Epithelial cell of prostate (primary cell): ENCODE data around the gene COX4I1.
A peak's percentile ranks its signal among the peaks of the same experiment; 100 is the strongest.
"Not testable (repeated sequence)": the region's sequence is repeated elsewhere in the genome, so short reads cannot be mapped to it uniquely, and the experiment has no call there.

Experiments
- DNase-seq: peaks from one replicate; pipeline ENCODE4 v3.0.0-alpha.2; 2011; ENCODE audit warnings: low read depth, low spot score
- H3K27ac ChIP-seq: fragments of 450-650 bp; 2 replicates; pipeline ENCODE4 v1.5.1; 2017; ENCODE audit warnings: mild to moderate bottlenecking

COX4I1 gene

GRCh38 chr16:85798283-85798776 lies 1.2 kb upstream of the COX4I1 start:
- DNase-seq: no peak
- H3K27ac ChIP-seq: peak overlapping the region; percentile 70

DNA sequence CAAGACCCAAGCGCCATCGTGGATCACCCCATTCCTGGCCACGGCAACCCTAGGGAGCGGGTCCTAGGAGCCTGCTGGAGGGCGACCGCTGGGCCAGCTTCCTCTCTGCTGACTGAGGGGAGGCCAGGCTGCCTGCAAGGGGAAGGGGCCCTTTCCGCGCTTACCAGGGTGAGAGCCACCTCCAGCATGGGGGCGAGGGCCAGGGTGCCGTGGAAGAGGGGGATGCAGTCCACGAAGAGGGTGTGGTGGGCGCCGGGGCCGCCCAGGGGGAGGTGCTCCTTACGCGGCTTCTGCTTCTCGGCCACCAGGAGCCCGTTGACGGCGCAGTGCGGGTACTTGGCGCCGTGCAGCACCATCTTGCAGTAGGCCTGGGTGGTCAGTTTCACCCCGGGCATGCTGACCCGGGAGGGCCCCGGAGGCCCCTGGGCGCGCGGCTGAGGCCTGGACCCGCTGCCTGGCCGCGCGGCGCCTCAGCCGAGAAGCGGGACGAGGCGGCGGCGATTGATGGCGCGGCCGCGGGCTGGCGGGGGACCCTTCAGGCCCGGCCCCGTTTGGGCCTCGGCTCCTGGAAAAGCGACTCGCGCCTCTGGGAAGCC lies 496 bp upstream of the COX4I1 start:
- H3K27ac ChIP-seq: peak overlapping the region; percentile 70
- DNase-seq: no peak

- peak overlapping the region; percentile 70 for H3K27ac ChIP-seq
- DNase-seq: no peak
Observed at GRCh38 chr16:85800321-85800669, 800 bp downstream of the COX4I1 start.

GRCh38 chr16:85803570-85803969 lies 4.1 kb downstream of the COX4I1 start:
- no peak for DNase-seq
- H3K27ac ChIP-seq: no peak overlapping the region

DNA sequence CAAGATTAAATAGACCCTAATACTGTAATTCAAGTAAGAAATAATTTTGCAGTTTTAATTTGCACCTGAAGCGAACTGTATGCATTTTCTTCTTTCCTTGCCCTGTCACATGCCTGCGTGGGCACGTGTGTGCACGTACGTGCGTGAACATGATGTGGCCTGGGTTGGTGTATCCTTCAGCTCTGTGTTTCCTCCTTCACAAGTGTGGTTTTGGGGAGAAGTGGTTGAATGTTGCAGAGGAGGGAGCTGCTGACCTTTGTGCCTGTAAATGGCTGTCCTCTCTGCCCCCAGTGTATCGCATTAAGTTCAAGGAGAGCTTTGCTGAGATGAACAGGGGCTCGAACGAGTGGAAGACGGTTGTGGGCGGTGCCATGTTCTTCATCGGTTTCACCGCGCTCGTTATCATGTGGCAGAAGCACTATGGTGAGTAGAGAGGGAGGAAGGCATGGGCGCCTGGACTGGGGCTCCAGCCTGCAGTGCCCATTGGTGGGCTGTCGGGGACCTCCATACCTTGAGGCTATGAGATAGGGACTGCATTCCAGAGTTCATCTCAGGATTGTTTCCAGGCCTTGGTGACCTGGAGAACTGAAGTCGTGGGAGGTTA lies 6.0 kb downstream of the COX4I1 start:
- no peak overlapping the region for H3K27ac ChIP-seq
- DNase-seq: no peak

DNA sequence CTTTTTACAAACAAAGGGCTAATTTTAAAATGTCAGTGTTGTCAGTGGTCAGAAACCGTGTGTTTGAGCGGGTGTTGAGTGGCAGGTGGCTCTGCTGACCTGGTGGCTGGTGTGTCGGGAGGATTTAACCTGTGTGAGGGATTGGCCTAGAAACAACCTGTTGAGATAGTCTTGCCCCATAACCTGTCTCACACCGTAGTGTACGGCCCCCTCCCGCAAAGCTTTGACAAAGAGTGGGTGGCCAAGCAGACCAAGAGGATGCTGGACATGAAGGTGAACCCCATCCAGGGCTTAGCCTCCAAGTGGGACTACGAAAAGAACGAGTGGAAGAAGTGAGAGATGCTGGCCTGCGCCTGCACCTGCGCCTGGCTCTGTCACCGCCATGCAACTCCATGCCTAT lies 7.0 kb downstream of the COX4I1 start:
- no peak for DNase-seq
- H3K27ac ChIP-seq: no peak overlapping the region

DNA sequence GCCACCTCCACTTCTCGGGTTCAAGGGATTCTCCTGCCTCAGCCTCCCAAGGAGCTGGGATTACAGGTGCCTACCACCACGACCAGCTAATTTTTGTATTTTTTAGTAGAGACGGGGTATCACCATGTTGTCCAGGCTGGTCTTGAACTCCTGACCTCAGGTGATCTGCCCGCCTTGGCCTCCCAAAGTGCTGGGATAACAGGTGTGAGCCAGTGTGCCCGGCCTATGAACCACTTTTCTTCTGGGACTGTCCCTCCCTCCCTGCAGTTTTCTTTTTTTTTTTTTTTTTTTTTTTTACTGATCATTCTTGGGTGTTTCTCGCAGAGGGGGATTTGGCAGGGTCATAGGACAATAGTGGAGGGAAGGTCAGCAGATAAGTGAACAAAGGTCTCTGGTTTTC lies 7.8 kb downstream of the COX4I1 start:
- DNase-seq, H3K27ac ChIP-seq: not testable (repeated sequence)

DNA sequence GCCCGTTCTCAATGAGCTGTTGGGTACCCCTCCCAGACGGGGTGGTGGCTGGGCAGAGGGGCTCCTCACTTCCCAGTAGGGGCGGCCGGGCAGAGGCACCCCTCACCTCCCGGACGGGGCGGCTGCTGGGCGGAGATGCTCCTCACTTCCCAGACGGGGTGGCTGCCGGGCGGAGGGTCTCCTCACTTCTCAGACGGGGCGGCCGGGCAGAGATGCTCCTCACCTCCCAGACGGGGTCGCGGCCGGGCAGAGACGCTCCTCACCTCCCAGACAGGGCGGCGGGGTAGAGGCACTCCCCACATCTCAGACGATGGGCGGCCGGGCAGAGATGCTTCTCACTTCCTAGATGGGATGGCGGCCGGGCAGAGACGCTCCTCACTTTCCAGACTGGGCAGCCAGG lies 8.6 kb downstream of the COX4I1 start:
- not testable (repeated sequence) for H3K27ac ChIP-seq, DNase-seq

DNA sequence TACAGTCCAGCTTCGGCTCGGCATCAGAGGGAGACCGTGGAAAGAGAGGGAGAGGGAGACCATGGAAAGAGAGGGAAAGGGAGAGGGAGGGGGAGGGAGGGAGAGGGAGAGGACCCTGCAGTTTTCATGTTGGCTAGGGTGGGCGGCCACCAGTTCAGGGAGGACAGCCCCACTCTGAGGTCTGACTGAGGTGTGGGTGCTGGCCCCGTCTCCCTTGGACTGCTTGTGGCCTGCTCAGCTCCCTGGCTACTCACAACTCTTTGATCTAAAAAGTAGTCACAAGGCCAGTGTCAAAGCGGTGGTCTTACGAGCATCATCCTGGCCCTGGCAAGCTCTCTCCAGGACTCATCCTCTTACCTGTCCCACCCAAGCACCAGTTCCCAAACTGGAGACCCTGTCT lies 9.4 kb downstream of the COX4I1 start:
- DNase-seq: no peak
- no peak overlapping the region for H3K27ac ChIP-seq

DNA sequence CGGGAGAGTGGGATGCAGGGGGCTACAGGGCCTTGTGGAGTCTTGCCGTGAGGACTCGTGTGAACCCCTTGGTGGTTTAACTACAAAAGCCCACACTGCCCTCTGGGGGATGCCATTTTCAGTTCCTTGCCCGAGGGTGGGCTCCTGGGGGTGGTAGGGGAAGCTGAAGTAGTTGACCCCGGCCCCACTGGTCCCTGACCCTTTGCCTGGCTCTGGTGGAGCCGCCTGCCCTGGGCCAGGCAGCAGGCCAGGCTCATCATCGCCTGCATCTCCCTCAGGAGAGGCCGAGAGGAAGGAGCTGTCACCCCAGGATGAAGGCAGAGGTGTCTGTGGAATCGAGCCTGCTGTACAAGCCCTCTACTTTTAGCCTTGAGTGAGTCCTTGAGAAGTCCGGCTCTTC lies 10.2 kb downstream of the COX4I1 start:
- no peak for DNase-seq
- no peak overlapping the region for H3K27ac ChIP-seq

- H3K27ac ChIP-seq: no peak overlapping the region
- DNase-seq: no peak
Observed at GRCh38 chr16:85810097-85810741, 10.7 kb downstream of the COX4I1 start.

DNA sequence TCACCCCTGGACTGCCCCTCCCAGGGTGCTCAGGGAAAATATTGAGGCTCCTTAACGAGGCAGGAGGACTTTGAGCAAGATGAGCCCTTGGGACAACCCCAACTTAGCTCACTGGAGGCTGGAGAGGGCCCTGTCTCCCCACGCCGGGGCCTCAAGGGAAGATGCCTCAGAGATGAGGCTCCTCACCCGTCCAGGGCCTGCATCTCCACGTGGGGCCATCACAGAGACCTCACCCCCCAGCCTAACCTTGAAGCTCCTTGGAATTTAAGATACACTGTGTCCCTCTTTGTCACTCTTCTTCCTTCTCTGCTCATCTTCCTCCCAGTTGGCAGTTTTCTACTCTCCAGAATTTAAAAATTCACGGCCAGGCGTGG lies 11.2 kb downstream of the COX4I1 start:
- H3K27ac ChIP-seq: no peak overlapping the region
- DNase-seq: no peak

DNA sequence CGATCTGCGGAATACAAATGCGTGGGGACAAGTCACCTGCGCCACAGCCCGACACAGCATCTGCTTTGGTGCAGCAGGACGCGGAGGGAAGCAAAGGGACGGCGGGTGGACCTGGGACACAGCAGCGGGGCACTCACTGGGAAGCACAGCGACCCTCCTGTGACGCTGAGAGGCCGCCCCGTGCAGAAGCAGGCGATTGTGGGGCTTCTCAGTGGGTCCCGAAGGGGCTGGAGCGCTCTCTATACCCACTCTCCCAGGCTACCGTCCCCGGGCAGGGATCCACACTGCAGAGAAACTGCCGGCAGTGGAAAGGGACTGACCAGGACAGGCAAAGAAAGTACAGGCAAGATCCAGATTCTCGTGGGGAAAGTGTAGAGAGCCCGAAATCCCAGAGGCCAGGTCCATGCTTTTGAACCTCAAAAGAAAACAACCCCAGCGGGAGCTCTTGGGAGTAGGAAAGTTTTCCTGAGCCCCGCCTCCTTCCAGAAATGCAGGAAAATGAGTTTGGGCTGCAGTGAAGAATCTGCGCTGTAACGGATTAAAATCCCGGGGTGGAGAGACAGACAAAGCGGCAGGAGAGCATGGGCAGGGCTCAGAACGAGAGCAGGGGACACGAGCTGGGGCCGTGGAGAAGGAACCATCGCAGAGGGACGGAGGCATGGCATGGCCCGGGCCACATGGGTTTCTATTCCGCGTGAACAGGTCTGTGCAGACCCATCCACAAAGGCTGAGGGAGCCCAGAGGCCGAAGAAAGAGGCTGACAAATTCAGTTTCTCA lies 12.7 kb downstream of the COX4I1 start:
- DNase-seq: no peak
- H3K27ac ChIP-seq: no peak overlapping the region

DNA sequence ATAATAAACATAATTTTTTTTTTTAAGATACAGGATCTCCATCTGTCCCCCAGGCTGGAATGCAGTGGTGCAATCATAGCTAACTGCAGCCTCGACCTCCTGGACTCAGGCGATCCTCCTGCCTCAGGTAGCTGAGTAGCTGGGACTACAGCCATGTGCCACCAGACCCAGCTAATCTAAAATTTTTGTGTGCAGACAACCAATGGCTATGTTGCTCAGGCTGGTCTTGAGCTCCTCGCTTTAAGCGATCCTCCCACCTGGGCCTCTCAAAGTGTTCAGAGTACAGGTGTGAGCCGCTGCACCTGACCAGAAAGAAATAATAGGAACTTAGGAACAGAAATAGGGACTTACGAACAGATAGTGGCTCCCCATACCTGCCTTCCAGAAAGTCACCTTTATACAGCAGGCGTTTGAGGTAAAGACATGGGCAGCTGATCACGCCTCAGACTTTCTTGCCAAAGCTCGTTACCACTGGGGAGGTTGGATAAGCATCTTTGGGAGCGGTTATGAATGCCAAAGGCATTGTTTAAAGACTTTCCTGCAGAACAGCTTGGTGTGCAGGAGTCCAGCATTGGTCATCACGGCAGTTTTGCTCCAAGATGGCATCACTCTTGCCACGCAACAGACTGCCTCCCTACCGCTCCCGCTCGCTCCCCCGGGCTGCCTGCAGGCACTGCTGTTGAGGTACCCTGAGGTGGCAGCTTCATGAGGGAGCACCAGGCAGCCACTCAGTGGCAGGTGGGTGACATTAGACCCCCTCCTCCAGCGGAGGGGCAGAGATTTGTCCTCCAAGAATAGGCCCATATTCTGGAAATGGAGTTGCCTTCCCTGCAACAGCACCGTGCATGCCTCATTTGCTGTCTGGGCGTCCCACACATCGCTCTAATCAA lies 13.6 kb downstream of the COX4I1 start:
- no peak for DNase-seq
- no peak overlapping the region for H3K27ac ChIP-seq

- H3K27ac ChIP-seq: no peak overlapping the region
- no peak for DNase-seq
Observed at GRCh38 chr16:85816159-85816558, 16.7 kb downstream of the COX4I1 start.

DNA sequence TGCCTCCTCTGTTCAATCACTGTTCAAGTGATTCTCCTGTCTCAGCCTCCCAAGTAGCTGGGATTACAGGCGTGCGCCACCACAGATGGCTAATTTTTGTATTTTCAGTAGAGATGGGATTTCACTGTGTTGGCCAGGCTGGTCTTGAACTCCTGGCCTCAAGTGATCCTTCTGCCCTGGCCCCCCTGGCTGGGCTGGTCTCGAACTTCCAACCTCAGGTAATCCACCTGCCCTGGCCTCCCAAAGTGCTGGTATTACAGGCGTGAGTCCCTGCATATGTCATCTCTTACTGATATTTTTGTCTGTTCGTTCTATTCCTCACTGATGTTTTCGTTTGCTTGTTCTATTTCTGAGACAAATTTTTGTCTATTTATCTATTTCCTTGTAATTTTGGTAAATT lies 17.7 kb downstream of the COX4I1 start:
- H3K27ac ChIP-seq, DNase-seq: not testable (repeated sequence)

DNA sequence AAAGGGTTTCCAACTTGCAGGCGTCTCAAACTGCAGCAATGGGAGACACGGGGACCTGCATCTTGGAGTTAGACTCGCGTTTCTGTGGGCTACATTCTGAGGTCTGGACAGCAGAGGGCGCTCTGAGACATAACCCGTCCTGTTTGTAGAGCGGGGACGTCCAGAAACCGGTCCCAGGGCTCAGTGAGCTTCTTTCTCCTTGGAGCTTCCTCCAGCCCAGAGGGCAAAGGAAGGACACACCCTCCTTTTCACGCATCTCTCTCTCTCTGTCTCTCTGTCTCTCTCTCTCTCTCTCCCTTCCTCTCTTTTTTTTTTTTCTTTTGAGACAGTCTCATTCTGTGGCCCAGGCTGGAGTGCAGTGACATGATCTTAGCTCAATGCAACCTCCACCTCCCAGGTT lies 19.8 kb downstream of the COX4I1 start:
- DNase-seq: no peak
- no peak overlapping the region for H3K27ac ChIP-seq

DNA sequence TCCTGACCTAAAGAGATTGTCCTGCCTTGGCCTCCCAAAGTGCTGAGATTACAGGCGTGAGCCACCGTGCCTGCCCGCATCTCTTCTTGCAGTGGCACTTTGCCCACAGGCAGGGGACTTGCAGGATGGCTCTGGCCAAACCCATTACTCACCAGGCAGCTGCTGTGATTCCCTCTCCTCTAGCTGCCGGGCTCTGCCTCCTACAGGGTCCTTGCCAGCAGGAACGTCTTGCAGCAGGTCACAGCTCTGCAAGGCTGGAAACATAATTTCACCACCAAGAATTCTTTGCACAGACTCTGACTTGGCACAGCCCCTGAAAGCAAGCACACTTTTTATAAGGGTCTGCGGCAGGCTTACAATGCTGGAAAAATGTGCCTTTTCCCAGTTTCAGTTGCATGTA lies 20.3 kb downstream of the COX4I1 start:
- no peak overlapping the region for H3K27ac ChIP-seq
- DNase-seq: no peak

DNA sequence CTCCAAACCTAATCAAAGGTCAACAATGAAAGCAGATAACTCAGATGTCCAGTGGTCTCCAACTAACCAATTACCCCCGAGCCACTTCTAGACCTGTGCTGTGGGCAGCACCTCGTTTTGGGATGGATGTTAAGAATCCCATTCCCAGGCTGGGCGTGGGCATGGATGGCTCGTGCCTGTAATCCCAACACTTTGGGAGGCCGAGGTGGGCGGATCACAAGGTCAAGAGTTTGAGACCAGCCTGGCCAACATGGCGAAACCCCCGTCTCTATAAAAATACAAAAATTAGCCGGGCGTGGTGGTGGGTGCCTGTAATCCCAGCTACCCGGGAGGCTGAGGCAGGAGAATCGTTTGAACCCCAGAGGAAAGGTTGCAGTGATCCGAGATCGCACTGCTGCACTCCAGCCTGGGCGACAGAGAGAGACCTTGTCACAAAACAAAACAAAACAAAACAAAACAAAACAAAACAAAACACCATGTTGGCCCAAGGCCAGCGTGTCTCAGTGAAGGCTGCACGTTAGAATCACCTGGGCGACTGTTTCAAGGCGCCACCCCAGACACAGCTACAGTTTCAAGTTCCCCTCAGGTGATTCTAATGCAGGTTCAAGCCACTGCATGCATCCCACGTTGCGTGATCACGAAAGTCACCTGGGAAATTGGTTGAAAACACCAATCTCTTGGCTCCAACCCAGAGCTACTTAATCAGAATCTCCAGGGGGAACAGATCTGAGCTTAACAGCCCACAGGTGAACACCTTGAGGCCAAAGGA lies 21.3 kb downstream of the COX4I1 start:
- no peak overlapping the region for H3K27ac ChIP-seq
- DNase-seq: no peak
